HG03442 (cell line): ENCODE results near the gene ASIC2.
"Not testable (repeated sequence)": the region's sequence is repeated elsewhere in the genome, so short reads cannot be mapped to it uniquely, and the experiment has no call there.

Experiments used
- ATAC-seq: cut with Tn5 transposase; IDR thresholded peaks from one replicate; pipeline ENCODE4 v1.9.1; 2021; ENCODE audit warnings: mild to moderate bottlenecking, moderate library complexity; ENCODE audit not compliant: unreplicated experiment

Gene ASIC2

DNA sequence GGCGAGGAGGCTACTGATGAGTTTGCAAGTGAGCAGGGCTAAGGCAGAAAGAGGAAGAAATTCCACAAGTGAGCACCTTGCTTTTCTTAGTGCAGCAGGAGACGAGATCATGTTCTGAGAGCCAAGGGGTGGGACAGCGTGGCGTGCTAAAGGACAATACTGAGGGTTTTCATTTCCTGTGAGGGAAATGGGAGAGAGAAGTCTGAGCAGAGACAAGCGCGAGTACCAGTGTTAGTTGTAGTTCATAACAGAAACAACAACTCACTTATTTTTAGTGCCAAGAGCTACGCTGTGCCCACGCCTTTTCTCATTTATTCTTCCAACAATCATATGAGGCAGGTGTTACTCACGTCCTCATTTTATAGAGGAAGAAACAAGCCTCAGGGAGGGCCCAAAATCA lies 299.1 kb downstream of the ASIC2 start:
- ATAC-seq, result no peak

GRCh38 chr17:32992321-32993033 lies 300.6 kb downstream of the ASIC2 start:
- ATAC-seq, result no peak

DNA sequence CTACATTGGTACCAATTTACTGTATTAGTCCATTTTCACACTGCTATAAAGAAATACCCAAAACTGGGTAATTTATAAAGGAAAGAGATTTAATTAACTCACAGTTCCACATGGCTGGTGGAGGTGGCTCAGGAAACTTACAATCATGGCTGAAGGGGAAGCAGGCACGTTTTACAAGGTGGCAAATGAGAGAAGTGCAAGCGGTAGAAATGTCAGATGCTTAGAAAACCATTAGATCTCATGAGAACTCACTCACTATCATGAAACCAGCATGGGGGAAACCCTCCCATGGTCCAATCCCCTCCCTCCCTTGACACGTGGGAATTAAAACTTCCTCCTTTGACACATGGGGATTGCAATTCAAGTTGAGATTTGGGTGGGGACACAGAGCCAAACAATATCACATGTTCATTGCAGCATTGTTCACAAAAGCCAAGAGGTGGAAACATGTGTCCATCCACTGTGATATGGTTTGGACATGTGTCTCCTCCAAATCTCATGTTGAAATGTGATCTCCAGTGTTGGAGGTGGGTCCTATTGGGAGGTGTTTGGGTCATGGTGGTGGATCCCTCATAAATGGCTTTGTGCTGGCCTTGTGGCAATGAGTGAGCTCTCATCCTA lies 304.5 kb downstream of the ASIC2 start:
- no peak for ATAC-seq

DNA sequence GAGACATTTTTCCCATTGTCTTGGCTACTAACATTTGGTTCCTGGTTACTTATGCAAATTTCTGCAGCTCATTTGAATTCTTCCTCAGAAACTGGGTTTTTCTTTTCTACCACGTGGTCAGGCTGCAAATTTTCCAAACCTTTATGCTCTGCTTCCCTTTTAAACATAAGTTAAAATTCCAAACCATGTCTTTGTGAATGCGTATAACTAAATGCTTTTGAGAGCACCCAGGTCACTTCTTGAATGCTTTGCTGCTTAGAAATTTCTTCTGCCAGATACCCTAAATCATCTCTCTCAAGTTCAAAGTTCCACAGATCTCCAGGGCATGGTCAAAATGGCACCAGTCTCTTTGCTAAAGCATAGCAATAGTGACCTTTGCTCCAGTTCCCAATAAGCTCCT lies 305.2 kb downstream of the ASIC2 start:
- ATAC-seq, result not testable (repeated sequence)

DNA sequence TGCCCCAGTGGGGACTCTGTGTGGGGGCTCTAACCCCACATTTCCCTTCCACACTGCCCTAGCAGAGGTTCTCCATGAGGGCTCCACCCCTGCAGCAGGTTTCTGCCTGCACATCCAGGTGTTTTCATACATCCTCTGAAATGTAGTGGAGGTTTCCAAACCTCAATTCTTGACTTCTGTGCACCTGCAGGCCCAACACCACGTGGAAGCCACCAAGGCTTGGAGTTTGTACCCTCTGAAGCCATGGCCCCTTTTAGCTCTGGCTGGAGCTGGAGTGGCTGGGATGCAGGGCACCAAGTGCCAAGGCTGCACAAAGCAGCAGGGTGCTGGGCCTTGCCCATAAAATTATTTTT lies 305.7 kb downstream of the ASIC2 start:
- not testable (repeated sequence) for ATAC-seq

GRCh38 chr17:32985050-32985756 lies 307.9 kb downstream of the ASIC2 start:
- no peak for ATAC-seq

DNA sequence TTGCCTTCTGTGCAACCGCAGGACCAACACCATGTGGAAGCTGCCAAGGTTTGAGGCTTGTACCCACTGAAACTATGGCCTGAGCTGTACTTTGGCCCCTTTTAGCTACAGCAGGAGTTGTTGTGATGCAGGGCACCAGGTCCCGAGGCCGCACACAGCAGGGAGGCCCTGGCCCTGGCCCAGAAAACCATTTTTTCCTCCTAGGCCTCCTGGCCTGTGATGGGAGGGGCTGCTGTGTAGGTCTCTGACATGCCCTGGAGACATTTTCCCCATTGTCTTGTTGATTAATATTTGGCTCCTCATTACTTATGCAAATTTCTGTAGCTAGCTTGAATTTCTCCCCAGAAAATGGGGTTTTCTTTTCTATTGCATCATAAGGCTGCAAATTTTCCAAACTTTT lies 311.5 kb downstream of the ASIC2 start:
- not testable (repeated sequence) for ATAC-seq

DNA sequence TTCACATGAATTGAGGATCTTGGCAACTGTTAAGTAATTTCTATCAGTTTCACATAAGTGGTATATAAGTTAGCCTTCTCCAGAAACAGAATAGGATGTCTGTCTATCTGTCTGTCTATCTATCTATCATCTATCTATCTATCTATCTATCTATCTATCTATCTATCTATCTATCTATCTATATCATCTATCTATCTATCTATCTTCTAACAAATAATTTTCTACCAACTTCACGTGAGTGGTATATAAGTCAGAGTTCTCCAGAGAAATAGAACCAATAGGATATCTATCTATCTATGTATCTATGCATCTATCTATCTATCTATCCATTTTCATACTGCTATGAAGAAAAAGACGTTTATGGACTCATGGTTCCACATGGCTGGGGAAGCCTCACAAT lies 312.9 kb downstream of the ASIC2 start:
- no peak for ATAC-seq

DNA sequence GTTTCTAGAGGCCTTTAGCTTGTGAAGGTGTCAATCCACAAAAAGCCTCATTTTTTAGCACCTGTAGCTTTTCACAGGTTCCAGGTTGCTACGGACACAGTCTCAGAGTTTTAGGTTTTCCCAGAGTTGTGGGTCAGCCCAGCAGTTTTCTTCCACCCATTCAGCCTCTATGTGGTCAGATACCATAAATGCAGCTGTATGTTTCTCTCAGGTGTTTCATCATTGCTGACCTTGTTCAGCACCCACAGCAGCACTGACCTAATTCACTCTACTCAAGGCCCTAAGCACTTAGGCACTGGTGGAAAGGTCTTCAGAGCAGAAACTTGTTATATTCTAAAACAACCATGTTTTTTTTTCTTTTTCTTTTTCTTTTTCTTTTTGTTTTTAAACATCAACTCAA lies 316.5 kb downstream of the ASIC2 start:
- ATAC-seq, result no peak

DNA sequence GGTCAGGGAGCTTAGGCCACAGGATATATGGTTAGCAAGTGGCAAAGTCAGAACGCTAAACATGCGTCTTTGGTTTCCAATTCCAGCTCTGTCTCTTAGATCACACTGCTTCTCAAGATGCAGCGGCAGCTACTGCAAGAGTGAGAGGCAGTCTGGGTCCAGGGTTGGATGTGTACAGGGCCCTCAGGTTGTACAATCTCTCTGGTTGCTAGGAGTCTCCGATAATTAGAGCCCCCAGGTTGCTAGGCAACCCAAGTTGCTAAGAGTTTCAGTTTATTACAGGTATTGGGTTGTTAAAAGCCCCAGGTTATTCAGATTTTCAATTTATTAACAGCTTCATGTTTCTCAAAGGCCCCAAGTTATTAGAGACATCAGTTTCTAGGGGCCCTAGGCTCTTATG lies 317.0 kb downstream of the ASIC2 start:
- no peak for ATAC-seq

DNA sequence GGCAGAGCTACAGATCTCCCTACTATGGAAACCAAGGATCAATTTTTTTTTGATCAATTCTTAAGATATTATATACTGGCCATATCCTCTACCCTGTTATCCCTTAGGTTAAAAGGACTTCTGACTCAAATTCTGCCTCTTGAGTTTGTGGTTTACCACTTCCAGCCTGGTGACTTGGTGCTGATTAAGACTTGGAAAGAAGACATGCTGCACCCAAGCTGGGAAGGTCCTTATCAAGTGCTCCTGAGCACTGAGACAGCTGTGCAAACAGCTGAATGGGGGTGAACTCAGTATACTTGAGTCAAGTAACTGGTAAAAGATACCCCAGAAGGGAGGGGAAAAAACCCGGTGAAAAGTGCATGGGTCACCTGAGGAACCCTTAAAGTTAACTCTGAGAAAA lies 321.9 kb downstream of the ASIC2 start:
- ATAC-seq, result no peak

DNA sequence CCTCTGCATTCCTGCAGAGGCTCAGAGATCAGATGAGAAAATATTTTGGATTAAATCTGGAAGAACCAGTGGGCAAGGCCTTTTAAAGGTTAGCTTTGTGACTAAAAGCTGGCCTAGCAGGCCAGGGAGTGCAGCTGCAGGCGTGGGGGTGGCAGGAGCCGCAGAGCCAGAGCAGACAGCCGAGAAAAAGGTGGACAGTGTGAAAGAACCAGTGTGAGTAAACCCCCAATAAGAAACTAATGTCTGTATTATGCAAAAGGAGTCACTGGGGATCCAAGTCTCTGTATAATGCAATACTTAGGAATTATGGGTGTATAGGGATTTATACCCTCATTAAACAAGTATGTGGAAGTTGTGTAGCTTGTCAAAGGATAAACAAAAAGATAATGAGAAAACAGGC lies 322.8 kb downstream of the ASIC2 start:
- no peak for ATAC-seq

DNA sequence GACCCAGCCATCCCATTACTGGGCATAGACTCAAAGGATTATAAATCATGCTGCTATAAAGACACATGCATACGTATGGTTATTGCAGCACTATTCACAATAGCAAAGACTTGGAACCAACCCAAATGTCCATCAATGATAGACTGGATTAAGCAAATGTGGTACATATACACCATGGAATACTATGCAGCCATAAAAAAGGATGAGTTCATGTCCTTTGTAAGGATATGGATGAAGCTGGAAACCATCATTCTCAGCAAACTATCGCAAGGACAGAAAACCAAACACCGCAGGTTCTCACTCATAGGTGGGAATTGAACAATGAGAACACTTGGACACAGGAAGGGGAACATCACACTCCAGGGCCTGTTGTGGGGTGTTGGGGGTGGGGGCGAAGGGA lies 323.9 kb downstream of the ASIC2 start:
- not testable (repeated sequence) for ATAC-seq

GRCh38 chr17:32964541-32964940 lies 328.6 kb downstream of the ASIC2 start:
- ATAC-seq, result no peak
